NCI-H1092 treated with DMSO at 0.1 percent for 48 hours (cell line): Measurements from ENCODE around the gene SEC61B.

Source experiments
- DNase-seq: peaks from one replicate; lab custom pipeline; 2025; lab: John Stamatoyannopoulos, UW

Gene SEC61B

GRCh38 chr9:99221621-99222415 lies at the start of gene SEC61B, which contains the start of gene ALG2:
TSS of gene SEC61B (plus strand) at chr9:99222282. CDS start at chr9:99222364, 82 bp downstream.
TSS of gene ALG2 (minus strand) at chr9:99221942. CDS start at chr9:99221894, 48 bp downstream.
- DNase-seq: peak; percentile 95

- peak; percentile 17 for DNase-seq
These were observed 48.2 kb upstream of the SEC61B start for GRCh38 chr9:99173570-99174504.

- peak; percentile 4 for DNase-seq
These were observed 45.5 kb upstream of the SEC61B start for GRCh38 chr9:99176527-99177013.

DNA sequence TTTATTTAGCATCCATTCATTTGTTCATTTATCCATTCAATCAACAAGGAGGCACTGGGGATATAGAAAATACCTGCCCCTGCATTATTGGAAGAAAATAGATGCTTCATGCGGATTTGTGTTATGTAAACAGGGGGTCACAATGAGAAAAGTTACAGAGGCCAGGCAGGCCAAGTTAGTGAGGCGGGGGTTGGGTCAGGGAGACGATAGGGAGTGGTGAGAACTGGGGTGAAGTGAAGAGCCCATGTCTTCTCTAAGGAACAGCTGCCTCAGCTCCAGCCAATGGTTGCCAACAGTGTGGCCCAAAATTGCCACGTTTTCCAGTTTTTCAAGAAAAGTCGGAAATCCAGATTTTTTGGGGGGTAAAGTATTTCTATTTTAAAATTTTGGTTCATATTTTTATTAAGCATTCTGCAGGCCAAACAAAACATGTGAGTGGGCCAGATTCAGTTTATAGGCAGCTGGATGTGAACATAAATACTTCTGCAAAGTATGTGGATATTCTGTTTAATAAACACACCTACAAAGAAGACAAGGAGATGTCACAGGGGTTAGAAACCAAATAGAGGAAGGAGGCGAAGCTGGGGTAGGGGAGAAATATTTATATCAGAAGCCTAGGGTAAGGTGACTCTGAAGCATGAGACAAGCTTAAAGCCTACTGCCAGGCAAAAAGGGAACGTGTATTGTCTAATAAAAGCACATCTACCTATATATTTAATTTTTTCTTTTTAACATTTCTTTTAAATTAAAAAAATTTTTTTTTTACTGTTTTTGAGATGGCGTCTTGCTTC lies 44.3 kb upstream of the SEC61B start:
- DNase-seq: no peak

- no peak for DNase-seq
These were observed 42.9 kb upstream of the SEC61B start for GRCh38 chr9:99178912-99179872.

DNA sequence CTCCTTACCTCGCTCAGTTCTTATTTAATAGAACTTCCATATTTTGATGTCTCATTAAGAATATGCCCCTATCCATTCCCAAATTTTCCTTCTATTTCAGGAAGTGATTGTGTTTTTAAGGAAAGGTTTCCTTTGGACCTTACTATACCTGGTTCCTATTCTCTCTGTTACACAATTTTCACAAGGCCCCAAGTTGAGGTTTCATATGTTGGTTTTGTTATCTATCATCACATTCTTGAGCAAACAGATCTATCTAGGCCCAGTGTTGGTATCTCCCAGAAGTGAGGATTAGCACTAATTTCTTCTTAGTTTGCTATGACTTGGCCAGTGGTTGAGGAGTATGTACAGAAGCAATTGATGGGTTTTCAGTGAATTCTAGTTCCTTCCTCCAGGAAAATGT lies 41.9 kb upstream of the SEC61B start:
- no peak for DNase-seq

DNA sequence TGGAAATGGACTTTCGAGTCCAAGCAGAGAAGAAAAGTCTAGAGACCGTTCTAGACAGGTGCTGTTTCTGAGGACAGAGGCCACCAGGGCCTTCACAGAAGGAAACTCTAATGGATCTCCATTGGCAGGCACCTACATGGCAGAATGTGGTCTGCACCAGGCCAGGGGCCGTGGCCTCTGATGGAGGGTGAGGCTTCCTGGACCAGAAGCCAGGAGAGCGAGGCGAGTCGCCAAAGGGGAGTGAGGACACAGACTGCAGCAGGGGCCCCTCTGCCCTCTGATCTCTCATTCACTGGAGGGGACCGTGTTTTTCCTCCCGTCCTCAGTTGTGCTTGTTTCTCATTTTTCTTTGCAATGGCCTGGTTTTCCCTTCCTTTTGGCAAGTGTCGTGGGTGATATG lies 41.4 kb upstream of the SEC61B start:
- no peak for DNase-seq

DNA sequence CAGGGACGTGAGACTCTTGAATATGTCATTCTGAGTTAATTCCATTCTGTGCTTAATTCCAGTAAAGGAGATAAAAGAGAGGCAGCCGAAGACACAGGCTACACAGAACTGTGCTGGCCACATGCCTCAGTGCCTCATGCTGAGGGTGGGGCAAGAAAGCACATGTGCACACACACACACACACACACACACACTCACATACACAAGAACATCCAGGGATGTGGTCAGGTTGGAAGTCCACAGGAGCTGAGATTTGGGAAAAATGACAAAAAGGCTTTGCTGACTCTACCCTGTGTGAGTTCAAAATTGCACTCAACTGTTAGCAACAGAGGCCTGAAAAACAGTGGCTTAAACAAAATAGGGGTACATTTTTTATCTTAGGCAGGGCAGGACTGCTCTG lies 40.9 kb upstream of the SEC61B start:
- DNase-seq: no peak

DNA sequence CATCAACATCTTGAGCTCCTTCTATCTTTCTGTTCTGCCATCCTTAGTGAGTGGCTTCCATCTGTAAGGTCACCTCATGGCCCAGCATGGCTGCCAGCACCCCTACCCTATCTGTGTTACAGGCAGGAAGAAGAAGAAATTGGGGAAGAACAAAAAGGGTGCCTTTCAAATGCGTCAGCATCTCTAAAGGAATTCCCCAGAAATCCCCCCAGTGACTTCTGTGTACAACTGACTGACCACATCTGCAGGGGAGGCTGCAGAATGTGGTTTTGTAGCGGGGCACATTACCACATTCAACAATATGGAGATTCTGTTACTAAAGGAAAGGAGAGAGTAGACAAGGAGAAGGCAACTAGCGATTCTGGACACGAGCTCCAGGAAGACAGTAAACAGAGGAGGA lies 40.5 kb upstream of the SEC61B start:
- DNase-seq: no peak

DNA sequence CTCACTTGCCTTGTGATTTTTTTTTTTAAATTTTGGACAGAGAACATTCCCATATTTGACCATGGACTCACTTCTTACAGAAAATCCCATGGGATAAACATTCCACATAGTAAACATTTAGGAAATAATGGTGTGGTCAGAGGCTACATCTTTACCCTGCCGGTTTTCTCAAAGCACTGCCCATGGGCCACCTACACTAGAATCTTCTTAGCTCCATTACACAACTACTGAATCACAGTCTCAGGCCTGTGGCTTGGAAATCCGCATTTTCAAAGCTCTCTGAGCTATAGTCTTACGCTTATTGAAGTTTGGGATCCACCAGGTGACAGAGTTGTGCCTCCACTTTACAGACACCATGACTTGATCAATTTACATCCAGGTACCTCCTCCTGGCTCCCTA lies 39.7 kb upstream of the SEC61B start:
- no peak for DNase-seq

GRCh38 chr9:99183616-99184015 lies 38.5 kb upstream of the SEC61B start:
- no peak for DNase-seq

DNA sequence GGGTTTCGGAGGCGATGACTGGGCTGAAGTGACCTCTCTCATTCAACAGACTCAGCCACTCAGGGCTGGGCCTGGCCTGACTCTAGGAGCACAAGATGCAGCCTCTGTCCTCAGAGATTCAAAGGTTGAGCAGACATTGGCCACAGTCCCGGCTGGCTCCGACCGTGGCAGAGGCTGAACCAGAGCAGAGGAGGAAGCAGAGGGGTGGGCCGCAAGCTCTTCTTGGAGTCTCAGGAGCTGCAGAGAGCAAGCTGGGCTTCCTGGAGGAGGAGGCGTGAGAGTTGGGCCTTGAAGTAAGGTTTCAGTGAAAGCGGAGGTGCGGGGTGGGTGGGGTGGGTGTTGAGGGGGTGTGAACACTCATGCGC lies 38.0 kb upstream of the SEC61B start:
- no peak for DNase-seq

- DNase-seq: peak; percentile 91
These were observed 37.4 kb upstream of the SEC61B start for GRCh38 chr9:99184475-99185347.

DNA sequence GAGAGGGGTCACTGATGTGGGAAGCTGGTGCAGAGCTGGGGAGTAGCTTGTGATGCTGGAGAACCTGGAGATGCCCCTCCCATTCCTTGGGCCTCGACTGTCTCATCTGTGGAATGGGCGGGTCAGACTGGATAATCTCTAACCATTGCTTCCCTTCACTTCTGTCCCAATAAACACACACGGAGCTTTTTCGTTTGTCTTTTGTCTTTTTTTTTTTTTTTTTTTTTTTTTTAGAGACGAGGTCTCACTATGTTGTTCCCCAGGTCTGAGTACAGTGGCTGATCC lies 36.8 kb upstream of the SEC61B start:
- DNase-seq: no peak

DNA sequence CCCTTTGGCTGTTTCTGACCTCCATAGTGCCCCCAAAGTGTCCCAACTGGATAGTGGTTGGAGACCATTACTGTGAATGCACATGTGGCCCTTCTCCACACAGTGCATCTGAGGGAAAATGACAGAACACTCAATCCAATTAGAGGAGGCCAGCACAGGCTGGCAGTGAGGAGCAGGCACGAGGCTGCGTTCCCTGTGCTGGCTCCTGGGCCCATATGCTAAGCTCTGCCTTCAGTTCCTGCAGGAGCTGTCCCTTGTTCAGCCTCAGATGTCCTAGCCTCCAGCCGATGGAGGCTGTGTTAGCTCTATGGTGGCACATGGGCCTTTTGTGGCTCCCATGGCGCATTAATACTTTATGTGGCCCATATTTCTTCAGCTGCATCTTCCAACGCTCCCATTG lies 36.1 kb upstream of the SEC61B start:
- no peak for DNase-seq

DNA sequence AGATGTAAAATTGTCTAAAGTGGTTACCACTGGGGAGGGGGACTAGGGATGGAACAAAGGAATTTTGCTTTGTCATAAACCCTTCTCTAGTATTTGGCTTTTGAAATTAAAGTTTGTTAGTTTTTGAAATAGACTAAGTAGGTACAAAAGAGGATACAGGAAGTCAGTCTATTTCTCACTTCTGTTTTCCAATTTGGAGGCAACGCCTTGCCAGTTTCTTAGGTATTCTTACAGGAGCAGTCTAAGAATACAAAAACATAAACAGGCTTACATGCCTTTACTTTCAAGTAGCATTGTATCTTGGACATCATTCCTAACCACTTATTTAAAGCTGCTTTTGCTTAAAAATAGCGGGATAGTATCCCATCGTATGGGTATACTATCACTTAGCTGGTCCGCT lies 34.8 kb upstream of the SEC61B start:
- no peak for DNase-seq

GRCh38 chr9:99189186-99189585 lies 32.9 kb upstream of the SEC61B start:
- DNase-seq: no peak

DNA sequence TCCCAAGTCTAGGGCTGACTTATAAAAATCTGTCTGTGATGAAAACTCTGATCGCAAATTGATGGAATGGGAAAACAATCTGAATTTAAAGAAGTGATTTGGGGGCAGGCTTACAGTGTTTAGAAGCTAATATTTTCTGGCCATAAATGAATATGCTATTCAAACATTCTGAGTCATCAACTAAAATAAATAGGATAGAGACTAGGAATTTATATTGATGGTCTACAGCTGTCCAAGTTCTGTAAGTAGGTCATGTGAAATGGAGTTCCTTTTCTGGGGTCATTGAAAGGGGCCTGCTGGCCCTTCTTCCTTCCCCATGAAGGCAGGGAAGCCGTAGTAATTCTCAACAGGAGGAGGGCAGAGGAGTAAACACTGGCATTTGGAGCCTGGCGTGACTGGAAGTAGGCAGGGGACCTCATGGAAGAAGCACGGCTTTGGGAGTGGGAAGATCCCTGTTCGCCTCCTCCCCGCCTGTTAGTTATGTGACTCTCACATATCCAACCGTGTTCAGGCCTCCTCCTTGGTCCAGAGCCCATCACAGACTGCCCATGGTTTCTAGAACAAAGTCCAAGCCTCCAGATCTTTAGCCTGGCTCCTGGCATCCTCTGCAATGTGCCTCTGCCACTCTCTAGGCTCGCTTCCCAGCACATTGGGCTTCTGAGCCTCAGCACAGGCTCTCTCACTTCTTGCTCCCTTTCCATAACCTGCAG lies 32.0 kb upstream of the SEC61B start:
- DNase-seq: no peak

DNA sequence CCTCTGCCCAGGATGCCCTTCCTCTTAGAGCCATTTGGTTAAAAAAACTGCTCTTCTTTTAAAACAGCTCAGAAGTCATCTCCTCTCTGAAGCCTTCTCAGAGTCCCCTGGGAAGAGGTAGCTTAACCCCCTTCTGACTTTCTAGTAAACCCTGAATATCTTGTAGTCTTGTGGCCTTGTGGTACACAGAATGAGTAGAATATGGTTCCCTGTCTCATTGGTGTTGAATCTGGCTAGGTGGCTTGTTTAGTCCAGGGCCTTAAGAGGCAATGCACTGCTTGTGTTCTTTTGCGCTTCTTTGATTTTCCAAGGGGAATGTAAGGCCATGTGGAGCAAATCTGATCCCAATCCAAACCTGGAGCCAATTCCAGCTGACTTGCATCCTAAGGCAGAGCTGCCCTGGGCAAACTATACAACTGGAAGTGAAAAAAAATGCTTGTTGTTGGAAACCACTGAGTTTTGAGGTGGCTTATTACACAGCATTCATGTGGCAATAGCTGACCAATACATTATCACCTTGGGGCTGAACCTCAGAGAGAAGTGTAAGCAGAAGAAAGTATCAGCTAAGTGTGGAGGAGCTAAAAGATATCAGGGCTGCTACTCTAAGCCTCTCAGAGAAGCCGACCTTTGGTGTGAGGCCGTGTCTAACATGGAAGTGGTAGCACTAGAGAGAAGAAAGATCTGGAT lies 31.3 kb upstream of the SEC61B start:
- DNase-seq: no peak
